HG02840 (cell line): ENCODE measurements around the gene ADAMTS19.

ENCODE experiments used
- ATAC-seq: cut with Tn5 transposase; IDR thresholded peaks from one replicate; pipeline ENCODE4 v1.9.1; 2021; ENCODE audit warnings: mild to moderate bottlenecking, moderate library complexity, moderate number of reproducible peaks; ENCODE audit not compliant: unreplicated experiment, low FRiP score

Gene ADAMTS19

GRCh38 chr5:129661366-129662035 lies 201.4 kb downstream of the ADAMTS19 start:
- no peak for ATAC-seq

- ATAC-seq, result peak; percentile 63
These were observed 204.3 kb downstream of the ADAMTS19 start for GRCh38 chr5:129664336-129664937.

- ATAC-seq, result no peak
These were observed 210.9 kb downstream of the ADAMTS19 start for GRCh38 chr5:129670957-129671500.

- ATAC-seq, result no peak
These were observed 211.9 kb downstream of the ADAMTS19 start for GRCh38 chr5:129672006-129672405.

- no peak for ATAC-seq
These were observed 219.6 kb downstream of the ADAMTS19 start for GRCh38 chr5:129679671-129680070.

- ATAC-seq, result no peak
These were observed 227.8 kb downstream of the ADAMTS19 start for GRCh38 chr5:129687941-129688340.

GRCh38 chr5:129689045-129689444 lies 228.9 kb downstream of the ADAMTS19 start:
- no peak for ATAC-seq

- ATAC-seq, result no peak
These were observed 231.1 kb downstream of the ADAMTS19 start for GRCh38 chr5:129691220-129691619.

GRCh38 chr5:129696636-129697035 lies 236.5 kb downstream of the ADAMTS19 start:
- no peak for ATAC-seq

GRCh38 chr5:129698661-129699060 lies 238.6 kb downstream of the ADAMTS19 start:
- ATAC-seq, result no peak

- ATAC-seq, result no peak
These were observed 256.1 kb downstream of the ADAMTS19 start for GRCh38 chr5:129716235-129716634.

- ATAC-seq, result no peak
These were observed 256.6 kb downstream of the ADAMTS19 start for GRCh38 chr5:129716651-129717050.

GRCh38 chr5:129717751-129718310 lies 257.7 kb downstream of the ADAMTS19 start:
- no peak for ATAC-seq

GRCh38 chr5:129718471-129719090 lies 258.5 kb downstream of the ADAMTS19 start:
- ATAC-seq, result no peak

- no peak for ATAC-seq
These were observed 264.1 kb downstream of the ADAMTS19 start for GRCh38 chr5:129724222-129724621.

- no peak for ATAC-seq
These were observed 264.5 kb downstream of the ADAMTS19 start for GRCh38 chr5:129724647-129725046.

GRCh38 chr5:129739773-129740172 lies 279.7 kb downstream of the ADAMTS19 start:
- ATAC-seq, result no peak

GRCh38 chr5:129743541-129744187 lies 283.6 kb downstream of the ADAMTS19 start:
- ATAC-seq, result no peak

- no peak for ATAC-seq
These were observed 285.9 kb downstream of the ADAMTS19 start for GRCh38 chr5:129745997-129746396.

GRCh38 chr5:129746876-129747275 lies 286.8 kb downstream of the ADAMTS19 start:
- no peak for ATAC-seq
